HepG2 (cell line): ENCODE measurements around the gene NELFCD. TPM values are rescaled to one million over a fixed set of nuclear protein-coding genes. Genes with fewer than 3 reads are reported as not detected.
A peak's percentile ranks its signal among the peaks of the same experiment; 100 is the strongest.

Source experiments
- CENPT ChIP-seq: sonication (generic); formaldehyde crosslinking; IDR thresholded peaks from 2 replicates; pipeline ENCODE4 v1.8.0; 2022; ENCODE audit warnings: low read depth, mild to moderate bottlenecking, moderate library complexity, missing genetic modification reagents
- EP300 ChIP-seq, 3 experiments: sonication (generic) in 1 of 3; formaldehyde crosslinking in 1 of 3; IDR thresholded peaks; 2 replicates each; pipeline versions ENCODE4 v1.5.1 to v1.6.1; 2011 to 2020; ENCODE audit warnings: low read depth in 2 of 3, low read length in 2 of 3, borderline replicate concordance in 1 of 3, improper control_type of control experiment in 1 of 3, mild to moderate bottlenecking in 1 of 3, missing genetic modification reagents in 1 of 3, moderate library complexity in 1 of 3
- ESRRA ChIP-seq: sonication (generic); formaldehyde crosslinking; IDR thresholded peaks from 2 replicates; pipeline ENCODE4 v1.5.1; 2020; ENCODE audit warnings: mild to moderate bottlenecking, low read depth, missing genetic modification reagents
- FLYWCH1 ChIP-seq: sonication (generic); formaldehyde crosslinking; IDR thresholded peaks from 2 replicates; pipeline ENCODE4 v1.8.1; 2023; ENCODE audit warnings: mild to moderate bottlenecking, missing genetic modification reagents
- FOXK2 ChIP-seq: fragments of 450-650 bp; IDR thresholded peaks from 2 replicates; pipeline ENCODE4 v1.6.1; 2016
- KLF13 ChIP-seq: sonication (generic); formaldehyde crosslinking; IDR thresholded peaks from 2 replicates; pipeline ENCODE4 v1.4.0; 2020; ENCODE audit warnings: mild to moderate bottlenecking, missing genetic modification reagents
- MATR3 ChIP-seq: sonication (generic); formaldehyde crosslinking; IDR thresholded peaks from 2 replicates; pipeline ENCODE4 v1.4.0; 2020; ENCODE audit warnings: missing genetic modification reagents
- MTERF4 ChIP-seq: sonication (generic); formaldehyde crosslinking; IDR thresholded peaks from 2 replicates; pipeline ENCODE4 v1.8.0; 2023; ENCODE audit warnings: mild to moderate bottlenecking, missing genetic modification reagents
- NCOA5 ChIP-seq: sonication (generic); formaldehyde crosslinking; IDR thresholded peaks from 2 replicates; pipeline ENCODE4 v1.4.0; 2020; ENCODE audit warnings: missing genetic modification reagents
- NFE2 ChIP-seq: sonication (generic); formaldehyde crosslinking; IDR thresholded peaks from 2 replicates; pipeline ENCODE4 v1.4.0; 2020; ENCODE audit warnings: missing genetic modification reagents
- NFYC ChIP-seq: IDR thresholded peaks from 2 replicates; pipeline ENCODE4 v1.6.1; 2016; ENCODE audit warnings: missing genetic modification reagents, missing compliant biosample characterization
- PAWR ChIP-seq: sonication (generic); formaldehyde crosslinking; IDR thresholded peaks from 2 replicates; pipeline ENCODE4 v1.4.0; 2020; ENCODE audit warnings: missing genetic modification reagents, mild to moderate bottlenecking, borderline replicate concordance
- PAX8 ChIP-seq: sonication (generic); formaldehyde crosslinking; IDR thresholded peaks from 2 replicates; pipeline ENCODE4 v1.8.0; 2022; ENCODE audit warnings: mild to moderate bottlenecking, missing genetic modification reagents, borderline replicate concordance
- POLR2AphosphoS2 ChIP-seq: IDR thresholded peaks from 2 replicates; pipeline ENCODE4 v1.6.1; 2011; ENCODE audit warnings: low read depth, low read length, improper control_type of control experiment
- SATB2 ChIP-seq: sonication (generic); formaldehyde crosslinking; IDR thresholded peaks from 2 replicates; pipeline ENCODE4 v1.5.0; 2020; ENCODE audit warnings: missing genetic modification reagents
- ZFX ChIP-seq: sonication (generic); formaldehyde crosslinking; IDR thresholded peaks from 2 replicates; pipeline ENCODE4 v1.4.0; 2020; ENCODE audit warnings: mild to moderate bottlenecking, low read depth, missing genetic modification reagents, moderate library complexity
- ZFY ChIP-seq: sonication (generic); formaldehyde crosslinking; IDR thresholded peaks from 2 replicates; pipeline ENCODE4 v1.4.0; 2020; ENCODE audit warnings: missing genetic modification reagents
- ZKSCAN1 ChIP-seq: fragments of 150-350 bp; IDR thresholded peaks from 2 replicates; pipeline ENCODE4 v1.6.1; 2014; ENCODE audit warnings: low read length
- ZKSCAN8 ChIP-seq: IDR thresholded peaks from 2 replicates; pipeline ENCODE4 v1.6.1; 2016; ENCODE audit warnings: borderline replicate concordance, missing genetic modification reagents, missing compliant biosample characterization
- ZNF264 ChIP-seq: sonication (generic); formaldehyde crosslinking; IDR thresholded peaks from 2 replicates; pipeline ENCODE4 v1.4.0; 2020; ENCODE audit warnings: missing genetic modification reagents
- ZNF292 ChIP-seq: sonication (generic); formaldehyde crosslinking; IDR thresholded peaks from 2 replicates; pipeline ENCODE4 v1.8.1; 2022; ENCODE audit warnings: mild to moderate bottlenecking, low read depth, missing genetic modification reagents, borderline replicate concordance
- ZNF552 ChIP-seq: sonication (generic); formaldehyde crosslinking; IDR thresholded peaks from 2 replicates; pipeline ENCODE4 v1.9.0; 2022; ENCODE audit warnings: missing genetic modification reagents, mild to moderate bottlenecking, borderline replicate concordance
- ZNF558 ChIP-seq: sonication (generic); formaldehyde crosslinking; IDR thresholded peaks from 2 replicates; pipeline ENCODE4 v1.9.0; 2022; ENCODE audit warnings: mild to moderate bottlenecking, missing genetic modification reagents, borderline replicate concordance
- ZNF629 ChIP-seq: sonication (generic); formaldehyde crosslinking; conservative IDR thresholded peaks from 2 replicates; pipeline ENCODE4 v1.5.0; 2020; ENCODE audit warnings: missing genetic modification reagents
- ZNF660 ChIP-seq: sonication (generic); formaldehyde crosslinking; IDR thresholded peaks from 2 replicates; pipeline ENCODE4 v1.5.1; 2020; ENCODE audit warnings: mild to moderate bottlenecking, low read depth, missing genetic modification reagents, borderline replicate concordance
- ZNF782 ChIP-seq: sonication (generic); formaldehyde crosslinking; IDR thresholded peaks from 2 replicates; pipeline ENCODE4 v1.4.0; 2020; ENCODE audit warnings: missing genetic modification reagents, mild to moderate bottlenecking, borderline replicate concordance
- polyA plus RNA-seq, 8 experiments: library from polyadenylated mRNA; depleted of rRNA in 3 of 8; stranded (reverse) in 7 of 8; unstranded in 1 of 8; fragments of >200 nt; fragmentation: Illumina TruSeq in 4 of 8; extraction: Trizol in 4 of 8; gene quantifications; 2 replicates each; pipeline versions ENCODE4 v1.2.1 to v1.2.3, GENCODE V29; 2011 to 2016; ENCODE audit warnings: low read depth in 4 of 8, missing spikeins in 1 of 8, mixed read lengths in 1 of 8; ENCODE audit not compliant: insufficient read depth in 1 of 8
- total RNA-seq, 5 experiments: library from RNA; depleted of rRNA; stranded (reverse); fragments of >200 nt; fragmentation: Illumina TruSeq; extraction: Trizol; gene quantifications; 2 replicates each; pipeline ENCODE4 v1.2.3, GENCODE V29; 2016; ENCODE audit warnings: low read depth in 1 of 5
- TF ChIP-seq, protein P1 (sequence below): sonication (generic); formaldehyde crosslinking; IDR thresholded peaks from 2 replicates; pipeline ENCODE4 v1.4.0; 2020; ENCODE audit warnings: mild to moderate bottlenecking, low read depth, missing genetic modification reagents
- TF ChIP-seq, protein P2 (sequence below): sonication (generic); formaldehyde crosslinking; IDR thresholded peaks from 2 replicates; pipeline ENCODE4 v1.4.0; 2020; ENCODE audit warnings: mild to moderate bottlenecking, missing genetic modification reagents

Gene NELFCD
- total and polyA plus RNA-seq, 2 of the 13 experiments (the other 11 are each of a cell fraction or from before 2014, with no cell fraction given), result 159 to 203 TPM

DNA sequence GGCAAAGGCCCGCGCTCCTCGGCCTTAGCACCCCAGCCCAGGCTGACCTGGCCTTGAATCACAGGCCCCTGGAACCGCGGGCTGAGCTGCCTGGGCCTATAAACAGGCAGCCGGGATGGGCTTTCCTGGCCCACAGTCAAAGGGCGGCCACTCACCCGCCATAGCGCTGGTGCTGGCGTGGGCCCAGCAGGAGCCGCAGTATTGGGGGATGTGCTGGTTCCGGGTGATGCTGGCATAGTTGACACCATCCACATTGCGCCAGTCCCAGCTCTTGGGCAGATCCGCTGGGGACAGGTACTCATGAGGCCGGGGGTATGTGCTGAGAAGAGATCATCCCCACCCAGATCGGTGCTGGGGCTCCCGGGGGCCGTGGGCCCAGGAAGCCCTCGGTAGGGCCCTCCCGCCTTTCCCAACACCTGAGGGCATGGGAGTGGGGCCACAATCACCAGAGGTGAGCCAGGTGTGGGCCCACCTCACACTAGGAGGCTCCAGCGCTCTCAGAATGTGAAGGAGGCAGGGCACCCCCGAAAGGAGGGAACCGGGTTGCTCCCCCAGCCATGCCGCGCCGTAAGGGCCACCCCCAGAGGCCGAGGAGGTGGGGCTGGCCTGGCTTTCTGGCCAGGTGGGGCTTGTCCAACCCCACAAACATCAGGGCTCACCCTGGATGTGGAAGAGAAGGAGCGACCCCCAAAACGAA lies 25.3 kb downstream of the NELFCD start (continued):
- TF ChIP-seq, protein P1, sequence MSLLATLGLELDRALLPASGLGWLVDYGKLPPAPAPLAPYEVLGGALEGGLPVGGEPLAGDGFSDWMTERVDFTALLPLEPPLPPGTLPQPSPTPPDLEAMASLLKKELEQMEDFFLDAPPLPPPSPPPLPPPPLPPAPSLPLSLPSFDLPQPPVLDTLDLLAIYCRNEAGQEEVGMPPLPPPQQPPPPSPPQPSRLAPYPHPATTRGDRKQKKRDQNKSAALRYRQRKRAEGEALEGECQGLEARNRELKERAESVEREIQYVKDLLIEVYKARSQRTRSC (CRISPR knock-in tag), result no peak
- no peak for TF ChIP-seq SATB2
- no peak for TF ChIP-seq KLF13 (CRISPR knock-in tag)
- TF ChIP-seq CENPT, result no peak
- TF ChIP-seq PAX8, result no peak
- TF ChIP-seq MATR3 (CRISPR knock-in tag), result no peak
- no peak for TF ChIP-seq MTERF4
- no peak for TF ChIP-seq ZNF782 (CRISPR knock-in tag)
- TF ChIP-seq ZKSCAN1, result no peak
- TF ChIP-seq PAWR (CRISPR knock-in tag), result no peak
- peak; percentile 63 for TF ChIP-seq ZFX (CRISPR knock-in tag)
- TF ChIP-seq ZNF629 (CRISPR knock-in tag), result no peak
- TF ChIP-seq NCOA5 (CRISPR knock-in tag), result no peak
- TF ChIP-seq FLYWCH1 (CRISPR knock-in tag), result no peak
- no peak for TF ChIP-seq POLR2AphosphoS2
- no peak for TF ChIP-seq FOXK2
- TF ChIP-seq ZNF660, result no peak
- no peak for TF ChIP-seq NFE2 (CRISPR knock-in tag)
- no peak for TF ChIP-seq EP300 (IDR thresholded peaks at IDR 0.05; ENCODE audit: low read depth in 2 of 2, low read length in 2 of 2)
- TF ChIP-seq EP300 (CRISPR knock-in tag; IDR thresholded peaks at IDR 0.05; ENCODE audit: borderline replicate concordance), result no peak
- TF ChIP-seq ESRRA (CRISPR knock-in tag), result peak; percentile 89; the same call in 1 of the 2 replicates
- TF ChIP-seq ZKSCAN8 (CRISPR knock-in tag), result no peak
- TF ChIP-seq, protein P2, sequence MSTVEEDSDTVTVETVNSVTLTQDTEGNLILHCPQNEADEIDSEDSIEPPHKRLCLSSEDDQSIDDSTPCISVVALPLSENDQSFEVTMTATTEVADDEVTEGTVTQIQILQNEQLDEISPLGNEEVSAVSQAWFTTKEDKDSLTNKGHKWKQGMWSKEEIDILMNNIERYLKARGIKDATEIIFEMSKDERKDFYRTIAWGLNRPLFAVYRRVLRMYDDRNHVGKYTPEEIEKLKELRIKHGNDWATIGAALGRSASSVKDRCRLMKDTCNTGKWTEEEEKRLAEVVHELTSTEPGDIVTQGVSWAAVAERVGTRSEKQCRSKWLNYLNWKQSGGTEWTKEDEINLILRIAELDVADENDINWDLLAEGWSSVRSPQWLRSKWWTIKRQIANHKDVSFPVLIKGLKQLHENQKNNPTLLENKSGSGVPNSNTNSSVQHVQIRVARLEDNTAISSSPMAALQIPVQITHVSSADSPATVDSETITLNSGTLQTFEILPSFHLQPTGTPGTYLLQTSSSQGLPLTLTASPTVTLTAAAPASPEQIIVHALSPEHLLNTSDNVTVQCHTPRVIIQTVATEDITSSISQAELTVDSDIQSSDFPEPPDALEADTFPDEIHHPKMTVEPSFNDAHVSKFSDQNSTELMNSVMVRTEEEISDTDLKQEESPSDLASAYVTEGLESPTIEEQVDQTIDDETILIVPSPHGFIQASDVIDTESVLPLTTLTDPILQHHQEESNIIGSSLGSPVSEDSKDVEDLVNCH (CRISPR knock-in tag), result no peak
- no peak for TF ChIP-seq ZNF264 (CRISPR knock-in tag)
- TF ChIP-seq ZNF292 (CRISPR knock-in tag), result peak; percentile 25; the same call in 1 of the 2 replicates
- TF ChIP-seq ZNF552 (CRISPR knock-in tag), result 0 out of 2 replicates have a peak, but pooled peaks have one; percentile 47
- peak; percentile 72 for TF ChIP-seq ZFY
- peak; percentile 11; the same call in 1 of the 2 replicates for TF ChIP-seq ZNF558 (CRISPR knock-in tag)
- 0 out of 2 replicates have a peak, but pooled peaks have one; percentile 23 for TF ChIP-seq NFYC (CRISPR knock-in tag)
